Transverse colon (tissue), 4 donors: ENCODE results near the gene TNS3. TPM values are rescaled to one million over a fixed set of nuclear protein-coding genes. Genes with fewer than 3 reads are reported as not detected.
"Not testable (repeated sequence)": the region's sequence is repeated elsewhere in the genome, so short reads cannot be mapped to it uniquely, and the experiment has no call there.

ENCODE experiments used
- DNase-seq: peaks from one replicate; pipeline ENCODE4 v3.0.0-alpha.2; 2019
- H3K27ac ChIP-seq, 4 donors: fragments of 200-600 bp; sonication (generic); 2 replicates each; pipeline ENCODE4 v1.5.1; 2016 to 2018; ENCODE audit warnings: inconsistent platforms in 4 of 4
- H3K27me3 ChIP-seq: fragments of 200-600 bp; sonication (generic); 2 replicates; pipeline ENCODE4 v1.5.1; 2017; ENCODE audit warnings: inconsistent platforms
- H3K36me3 ChIP-seq, 4 donors: fragments of 200-600 bp; sonication (generic); 2 replicates each; pipeline ENCODE4 v1.5.1; 2017 to 2019; ENCODE audit warnings: inconsistent platforms in 4 of 4
- H3K4me1 ChIP-seq, 4 donors: fragments of 200-600 bp; sonication (generic); 2 replicates each; pipeline ENCODE4 v1.5.1; 2017 to 2020; ENCODE audit warnings: inconsistent platforms in 4 of 4
- H3K4me3 ChIP-seq, 4 donors: fragments of 200-600 bp; sonication (generic); 1 replicate in 1 of 4; 2 replicates in 3 of 4; pipeline versions ENCODE4 v1.5.1 to v1.6.1; 2017 to 2019; ENCODE audit warnings: inconsistent platforms in 4 of 4
- H3K9me3 ChIP-seq, 2 donors: fragments of 200-600 bp; sonication (generic); 2 replicates each; pipeline ENCODE4 v1.5.1; 2017 to 2019; ENCODE audit warnings: inconsistent platforms in 2 of 2
- EP300 ChIP-seq: sonication (generic); formaldehyde crosslinking; IDR thresholded peaks from one replicate; pipeline ENCODE4 v1.6.1; 2017; ENCODE audit warnings: antibody characterized with exemption, low read depth
- POLR2A ChIP-seq: fragments of 450-650 bp; IDR thresholded peaks from one replicate; pipeline ENCODE4 v1.6.1; 2016; ENCODE audit warnings: antibody characterized with exemption, mild to moderate bottlenecking, moderate library complexity
- POLR2AphosphoS5 ChIP-seq, 3 donors: sonication (generic); formaldehyde crosslinking; IDR thresholded peaks; one replicate each; pipeline ENCODE4 v1.6.1; 2016; ENCODE audit warnings: antibody characterized with exemption in 3 of 3
- WGBS, 2 donors: methylation state at CpG; one replicate each; pipeline ENCODE4 v1.1.5; 2018; ENCODE audit warnings: low coverage in 1 of 2; 5-methylcytosine and 5-hydroxymethylcytosine counted together
- in situ Hi-C, 4 donors: fragments of 200-750 bp; cut with MboI; loops; one replicate each; pipeline versions ENCODE4 v1.15.0 to v1.15.1; 2017; ENCODE audit warnings: low sequenced_read_pairs in 3 of 4, low pct_ligation_motif_present in 1 of 4, low pct_unique_long_range_greater_than_20kb in 1 of 4
- intact Hi-C: fragments of 100-400 bp; cut with DNase I; formaldehyde crosslinking; loops from one replicate; pipeline ENCODE4 v1.15.1; 2023; ENCODE audit warnings: low total_unique reads
- total RNA-seq, 4 donors: library from RNA; depleted of rRNA; stranded (reverse); fragments of >200 nt; gene quantifications; one replicate each; pipeline ENCODE4 v1.1.0, GENCODE V29; 2016
- TF ChIP-seq, protein P1 (sequence below), 5 experiments: fragments of 200-600 bp in 3 of 5; fragments of 450-650 bp in 2 of 5; sonication (generic) in 3 of 5; IDR thresholded peaks; 1 replicate in 2 of 5; 2 replicates in 3 of 5; pipeline ENCODE4 v1.5.1; 2016 to 2017; ENCODE audit warnings: antibody characterized with exemption in 5 of 5, inconsistent platforms in 3 of 5, mild to moderate bottlenecking in 2 of 5, moderate library complexity in 1 of 5

The TNS3 gene
- total RNA-seq, 4 donors from 2014 or later, result 58.5 to 104 (median 72.7) TPM

DNA sequence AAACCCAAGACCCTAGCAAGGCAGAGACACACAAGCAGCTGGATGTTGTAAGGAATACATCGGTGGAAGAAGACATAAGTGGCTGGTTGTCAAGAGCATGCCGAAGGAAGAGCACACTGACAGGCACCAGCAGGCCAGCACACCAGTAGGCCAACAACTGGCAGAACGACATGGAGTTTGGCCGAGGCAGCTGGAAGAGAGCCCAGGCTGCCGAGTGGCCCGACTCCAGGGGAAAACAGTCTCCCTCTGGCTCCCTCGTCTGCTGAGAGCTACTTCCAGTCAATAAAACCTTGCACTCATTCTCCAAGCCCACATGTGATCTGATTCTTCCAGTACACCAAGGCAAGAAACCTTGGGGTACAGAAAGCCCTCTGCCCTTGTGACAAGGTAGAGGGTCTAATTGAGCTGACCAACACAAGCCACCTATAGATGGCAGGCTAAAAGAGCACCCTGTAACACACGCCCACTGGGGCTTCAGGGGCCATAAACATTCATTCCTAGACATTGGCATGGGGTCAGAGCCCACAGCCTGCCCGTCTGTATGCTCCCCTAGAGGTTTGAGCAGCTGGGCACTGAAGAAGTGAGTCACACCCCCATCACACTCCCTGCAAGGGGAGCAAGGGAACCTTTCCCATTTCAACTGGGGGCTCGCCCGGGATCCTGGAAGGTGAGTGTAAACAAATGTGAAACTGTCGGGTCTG is 14.7 kb upstream of the TNS3 start:
- DNase-seq, result no peak
- peaks cover 0 to 21% (median 12%) of the 10 kb centered on the region in 4 donors for H3K4me1 ChIP-seq
- in situ Hi-C loops (loop anchor here in 2 of 4 donors (25.0 kb wide), 2 partner anchors 134 to 216 kb away; no protein-coding TSS in a partner anchor), intact Hi-C loops (no loop called here)
- no peaks in the 10 kb centered on the region for H3K36me3 ChIP-seq
- H3K27ac ChIP-seq, result peak overlapping the region in 1 of 4 donors; percentile 24
- H3K4me3 ChIP-seq, result no peak overlapping the region
- H3K27me3 ChIP-seq, result no peaks in the 10 kb centered on the region
- H3K9me3 ChIP-seq, result peaks cover 11 to 14% of the 10 kb centered on the region in 2 donors
- TF ChIP-seq POLR2AphosphoS5 (IDR thresholded peaks at IDR 0.05), result peak in 1 of 3 donors; percentile 68
- no peak for TF ChIP-seq EP300
- WGBS, 2 donors, result 28 to 62% methylated on average over 4 to 12 of the region's 12 CpGs

DNA sequence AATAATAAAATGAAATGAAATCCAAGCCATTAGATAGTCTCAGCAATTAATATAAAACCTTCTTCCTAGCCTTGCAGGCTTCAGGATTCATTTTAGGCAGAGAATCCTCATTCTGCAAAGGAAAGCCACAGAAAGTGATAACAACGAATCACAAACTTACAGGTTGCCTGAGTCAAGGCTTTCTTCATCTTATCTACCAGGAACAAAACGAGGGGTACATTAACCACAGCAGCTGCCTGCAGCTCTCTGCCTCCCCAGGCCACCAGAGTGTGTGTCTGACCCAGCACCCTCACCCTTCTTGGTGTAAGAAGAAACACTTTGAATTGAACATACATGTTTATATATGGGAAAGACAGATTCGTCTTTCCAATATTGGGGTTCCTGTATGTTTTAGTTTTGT is 12.5 kb upstream of the TNS3 start:
- in situ Hi-C loops, result loop anchor here in 2 of 4 donors (25.0 kb wide), 2 partner anchors 132 to 218 kb away; no protein-coding TSS in a partner anchor
- peaks cover 11 to 14% of the 10 kb centered on the region in 2 donors for H3K9me3 ChIP-seq
- DNase-seq, result no peak
- no peak overlapping the region for H3K27ac ChIP-seq
- no peaks in the 10 kb centered on the region for H3K27me3 ChIP-seq
- intact Hi-C loops, result no loop called here
- no peak for TF ChIP-seq POLR2A
- TF ChIP-seq POLR2AphosphoS5 (IDR thresholded peaks at IDR 0.05), result no peak
- TF ChIP-seq, protein P1, sequence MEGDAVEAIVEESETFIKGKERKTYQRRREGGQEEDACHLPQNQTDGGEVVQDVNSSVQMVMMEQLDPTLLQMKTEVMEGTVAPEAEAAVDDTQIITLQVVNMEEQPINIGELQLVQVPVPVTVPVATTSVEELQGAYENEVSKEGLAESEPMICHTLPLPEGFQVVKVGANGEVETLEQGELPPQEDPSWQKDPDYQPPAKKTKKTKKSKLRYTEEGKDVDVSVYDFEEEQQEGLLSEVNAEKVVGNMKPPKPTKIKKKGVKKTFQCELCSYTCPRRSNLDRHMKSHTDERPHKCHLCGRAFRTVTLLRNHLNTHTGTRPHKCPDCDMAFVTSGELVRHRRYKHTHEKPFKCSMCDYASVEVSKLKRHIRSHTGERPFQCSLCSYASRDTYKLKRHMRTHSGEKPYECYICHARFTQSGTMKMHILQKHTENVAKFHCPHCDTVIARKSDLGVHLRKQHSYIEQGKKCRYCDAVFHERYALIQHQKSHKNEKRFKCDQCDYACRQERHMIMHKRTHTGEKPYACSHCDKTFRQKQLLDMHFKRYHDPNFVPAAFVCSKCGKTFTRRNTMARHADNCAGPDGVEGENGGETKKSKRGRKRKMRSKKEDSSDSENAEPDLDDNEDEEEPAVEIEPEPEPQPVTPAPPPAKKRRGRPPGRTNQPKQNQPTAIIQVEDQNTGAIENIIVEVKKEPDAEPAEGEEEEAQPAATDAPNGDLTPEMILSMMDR (IDR thresholded peaks at IDR 0.05), result no peak
- no peak for TF ChIP-seq EP300
- H3K36me3 ChIP-seq, result no peaks in the 10 kb centered on the region
- 64 to 67% methylated on average over 2 to 3 of the region's 3 CpGs for WGBS, 2 donors
- no peak overlapping the region for H3K4me3 ChIP-seq
- peaks cover 0 to 12% (median 2%) of the 10 kb centered on the region in 4 donors for H3K4me1 ChIP-seq

DNA sequence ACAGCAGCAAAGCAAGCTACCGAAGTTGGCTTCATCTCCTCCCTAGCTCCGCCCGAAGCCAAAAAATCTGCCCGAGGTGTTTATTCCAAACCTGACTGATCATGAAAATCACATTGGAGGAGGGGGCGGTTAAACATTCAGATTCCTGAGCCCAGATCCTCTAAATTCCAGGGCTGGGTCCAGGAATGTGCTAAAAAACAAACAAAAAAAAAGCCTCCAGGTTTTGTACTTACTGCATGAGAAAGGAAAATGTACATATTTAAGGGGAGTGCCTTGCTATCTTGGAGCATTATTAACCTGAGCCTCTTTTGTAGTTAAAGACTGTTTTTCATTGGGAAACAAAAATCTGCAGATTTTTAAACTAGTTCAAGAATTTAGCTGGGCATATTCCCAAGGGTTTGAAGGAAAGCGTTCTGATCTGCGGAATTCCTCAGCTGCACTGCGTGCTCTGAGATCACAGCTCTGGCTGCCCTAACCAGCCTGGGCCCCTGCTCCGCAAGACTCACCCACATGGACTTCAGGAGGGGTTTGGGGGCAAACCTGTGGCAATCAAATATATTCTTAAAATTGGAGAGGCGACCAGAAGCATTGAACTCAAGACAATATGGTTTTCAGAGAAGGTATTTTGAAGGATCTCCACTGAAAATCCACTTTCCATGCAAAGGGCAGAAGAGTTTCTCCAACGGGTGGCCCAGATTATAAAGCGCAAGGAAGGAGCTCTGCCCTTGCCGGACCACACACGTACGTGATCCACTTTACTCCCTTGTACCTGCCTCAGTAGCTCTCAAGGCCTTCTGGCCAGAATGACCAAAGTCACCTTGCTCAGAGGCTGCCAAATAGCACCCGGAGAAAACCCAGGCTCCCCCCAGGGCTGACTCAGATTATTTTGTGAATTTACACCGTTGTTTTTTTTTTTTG is 10.0 kb upstream of the TNS3 start:
- Histone ChIP-seq H3K9me3 (peaks cover 6% of the 10 kb centered on the region in 2 donors), H3K27ac (no peak overlapping the region), H3K4me1 (peaks cover 0 to 36% (median 11%) of the 10 kb centered on the region in 4 donors), H3K27me3 (no peaks in the 10 kb centered on the region), H3K4me3 (no peak overlapping the region), H3K36me3 (no peaks in the 10 kb centered on the region)
- no peak for TF ChIP-seq POLR2AphosphoS5 (IDR thresholded peaks at IDR 0.05)
- no peak for TF ChIP-seq EP300
- no peak for TF ChIP-seq POLR2A
- TF ChIP-seq, protein P1 (IDR thresholded peaks at IDR 0.05), result no peak
- no peak for DNase-seq
- intact Hi-C loops (no loop called here), in situ Hi-C loops (loop anchor here in 2 of 4 donors (25.0 kb wide), 2 partner anchors 130 to 220 kb away; no protein-coding TSS in a partner anchor)
- 64 to 73% methylated on average over 15 to 17 of the region's 17 CpGs for WGBS, 2 donors

DNA sequence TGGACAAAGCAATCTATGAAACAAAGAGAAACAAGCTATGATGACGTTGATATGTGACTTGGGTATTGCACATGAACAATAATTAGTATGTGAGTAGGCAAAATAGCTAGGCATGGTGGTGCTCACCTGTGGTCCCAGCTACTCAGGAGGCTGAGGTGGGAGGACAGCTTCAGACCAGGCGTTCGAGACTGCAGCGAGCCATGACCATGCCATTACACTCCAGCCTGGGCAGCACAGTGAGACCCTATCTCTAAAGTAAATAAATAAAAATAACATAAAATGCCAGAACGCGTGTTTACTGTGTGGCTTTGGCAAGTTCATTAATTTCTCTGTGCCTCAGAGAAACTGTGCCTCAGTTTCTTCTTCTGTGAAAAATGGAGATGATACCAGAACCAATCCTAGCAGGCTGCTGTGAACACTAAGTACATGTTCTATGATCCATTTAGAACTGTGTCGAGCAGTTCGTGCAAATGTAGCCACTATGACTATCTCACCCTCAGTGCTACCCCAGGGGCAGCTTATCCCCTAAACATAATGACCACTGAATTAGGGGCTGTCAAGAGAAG is 9.3 kb upstream of the TNS3 start:
- Histone ChIP-seq H3K4me3 (no peak overlapping the region), H3K27ac (no peak overlapping the region), H3K9me3 (no peaks in the 10 kb centered on the region), H3K36me3 (no peaks in the 10 kb centered on the region), H3K27me3 (no peaks in the 10 kb centered on the region), H3K4me1 (peaks cover 0 to 39% (median 11%) of the 10 kb centered on the region in 4 donors)
- 93 to 95% methylated on average over 4 to 8 of the region's 8 CpGs for WGBS, 2 donors
- in situ Hi-C loops, result loop anchor here in 2 of 4 donors (25.0 kb wide), 2 partner anchors 129 to 221 kb away; no protein-coding TSS in a partner anchor
- no peak for DNase-seq
- intact Hi-C loops, result no loop called here
- TF ChIP-seq POLR2AphosphoS5 (IDR thresholded peaks at IDR 0.05), result no peak

DNA sequence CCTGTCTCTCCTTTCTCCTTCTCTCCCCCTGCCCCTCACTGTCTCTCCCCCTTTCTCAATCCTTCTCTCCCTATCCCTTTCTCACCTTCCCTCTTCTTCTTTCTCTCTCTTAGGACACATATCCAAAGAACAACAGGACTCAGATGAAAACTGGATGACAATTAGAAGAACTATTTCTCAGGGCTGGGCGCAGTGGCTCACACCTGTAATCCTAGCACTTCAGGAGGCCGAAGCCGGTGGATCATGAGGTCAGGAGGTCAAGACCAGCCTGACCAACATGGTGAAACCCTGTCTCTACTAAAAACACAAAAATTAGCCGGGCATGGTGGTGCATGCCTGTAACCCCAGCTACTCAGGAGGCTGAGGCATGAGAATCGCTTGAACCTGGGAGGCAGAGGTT is 8.3 kb upstream of the TNS3 start:
- H3K9me3 ChIP-seq, H3K27me3 ChIP-seq, intact Hi-C loops, H3K4me3 ChIP-seq, H3K36me3 ChIP-seq, H3K27ac ChIP-seq, DNase-seq: not testable (repeated sequence)
- WGBS, 2 donors, result 93 to 100% methylated on average over 3 to 5 of the region's 5 CpGs
- in situ Hi-C loops, result loop anchor here in 2 of 4 donors (25.0 kb wide), 2 partner anchors 128 to 222 kb away; no protein-coding TSS in a partner anchor
- peaks cover 0 to 39% (median 11%) of the 10 kb centered on the region in 4 donors for H3K4me1 ChIP-seq
